HT-29 (cell line): Measurements from ENCODE around the gene EXOSC7. TPM values are rescaled to one million over a fixed set of nuclear protein-coding genes. Genes with fewer than 3 reads are reported as not detected.
"Not testable (repeated sequence)": the region's sequence is repeated elsewhere in the genome, so short reads cannot be mapped to it uniquely, and the experiment has no call there.

ENCODE experiments used
- DNase-seq: peaks from one replicate; pipeline ENCODE4 v3.0.0-alpha.2; 2015; ENCODE audit warnings: low spot score
- total RNA-seq: library from RNA; depleted of rRNA; stranded (reverse); fragments of >200 nt; shearing (Covaris generic); gene quantifications from 2 replicates; pipeline ENCODE4 v1.2.3, GENCODE V29; 2014; rRNA removed

EXOSC7 gene
- 35.2 and 45.8 TPM in 2 replicates for total RNA-seq

DNA sequence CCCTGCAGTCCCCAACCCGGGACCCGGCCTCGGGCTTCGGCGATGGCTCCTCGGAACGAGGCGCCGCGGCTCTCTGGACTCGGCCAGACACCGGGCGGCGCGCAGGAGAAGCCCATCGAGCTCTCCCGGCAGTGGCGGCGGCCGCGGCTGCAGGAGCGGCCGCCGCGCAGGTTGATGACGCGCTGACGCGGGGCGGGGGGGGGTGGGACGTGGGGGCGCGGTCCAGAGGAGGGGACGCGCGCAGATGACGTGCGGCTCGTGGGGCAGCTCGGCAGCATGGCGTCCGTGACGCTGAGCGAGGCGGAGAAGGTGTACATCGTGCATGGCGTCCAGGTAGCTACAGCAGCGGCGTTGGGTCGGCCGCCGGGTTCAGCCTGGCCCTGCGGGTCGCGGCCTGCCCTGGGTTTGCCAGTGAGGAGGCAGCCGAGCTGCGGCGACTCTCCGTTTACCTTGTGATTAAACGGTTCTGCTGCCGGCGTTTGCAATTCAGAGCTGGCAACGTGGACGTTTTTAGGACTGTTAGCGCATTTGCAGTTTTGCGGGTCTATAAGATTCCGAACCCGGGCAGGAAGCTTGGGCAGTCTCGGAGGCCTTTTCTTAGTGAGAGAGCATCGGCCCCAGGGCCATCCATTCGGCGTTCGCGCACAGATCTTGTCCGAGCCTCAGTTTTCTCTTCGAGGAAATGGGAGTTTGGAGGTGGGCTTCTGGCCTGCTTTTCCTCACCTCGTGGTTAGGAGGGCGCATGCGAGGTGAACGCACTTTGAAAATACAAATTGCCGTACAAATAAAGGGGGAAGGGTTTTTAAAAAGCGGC, at the start of gene EXOSC7, which contains the start of gene ZDHHC3:
EXOSC7 (plus strand) TSS at position 243 of the 814 bp plus-strand sequence; CDS start at position 277, 34 bp downstream.
ZDHHC3 (minus strand) TSS at position 173 of the 814 bp plus-strand sequence. CDS start 16,738 bp downstream, outside the sequence.
- DNase-seq = peak; percentile 69

DNA sequence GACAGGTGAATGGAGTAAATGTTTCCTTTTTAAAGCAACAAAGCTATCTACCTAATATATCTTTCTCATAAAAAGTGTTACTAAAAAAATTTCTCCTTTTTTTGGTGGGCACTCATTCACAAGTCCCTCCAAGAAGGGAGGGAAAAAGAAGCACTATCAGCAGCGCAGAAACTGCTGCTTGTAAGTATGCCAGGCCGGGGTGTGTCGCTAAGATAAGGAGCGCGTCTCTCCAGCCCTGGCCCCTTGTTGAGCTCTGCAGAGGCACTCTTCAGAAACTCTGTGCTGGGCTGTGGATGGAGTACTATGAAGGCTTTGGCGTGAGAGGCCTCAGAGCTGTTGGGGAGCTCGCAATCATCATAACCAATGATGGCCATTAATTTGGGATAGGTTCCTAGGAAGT, 49.1 kb upstream of the EXOSC7 start:
- no peak for DNase-seq

DNA sequence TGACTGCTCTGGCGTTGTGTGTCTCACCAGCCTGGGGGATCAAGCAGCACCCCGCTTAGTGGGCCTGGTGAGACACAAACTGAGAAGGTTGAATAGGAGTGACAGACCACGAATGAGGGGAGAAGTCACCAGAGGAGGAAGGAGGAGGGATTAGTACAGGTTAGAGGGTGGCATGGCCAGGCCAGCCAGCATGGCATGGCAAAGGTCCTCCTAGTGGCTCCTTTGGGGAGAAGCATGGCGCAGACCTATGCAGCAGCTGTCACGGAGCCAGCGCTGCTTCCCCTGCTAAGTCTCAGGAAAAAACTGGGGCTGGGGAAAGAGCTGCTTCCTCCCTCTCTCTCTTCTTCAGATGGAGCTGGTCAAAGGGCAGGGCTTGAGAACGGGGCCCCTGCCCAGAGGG, 48.7 kb upstream of the EXOSC7 start:
- no peak for DNase-seq

DNA sequence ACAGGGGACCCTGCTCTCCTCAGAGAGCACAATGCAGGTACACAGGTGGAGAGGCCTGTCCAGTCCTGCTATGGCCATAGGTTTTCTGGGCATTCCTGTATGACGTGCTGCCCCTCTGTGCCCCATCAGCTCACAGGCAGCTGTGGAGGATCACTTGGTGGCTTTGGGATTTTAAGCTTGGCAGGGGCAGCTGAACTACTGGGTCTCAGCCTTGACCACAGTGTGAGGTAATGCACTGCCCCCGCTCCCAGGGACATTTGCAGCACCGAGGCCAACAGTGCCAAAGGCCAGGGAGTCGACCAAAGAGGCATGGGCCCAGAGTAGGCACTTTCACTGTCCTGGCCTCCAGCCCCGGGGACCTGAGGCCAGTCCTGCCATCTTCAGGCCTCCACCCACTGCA, 46.3 kb upstream of the EXOSC7 start:
- no peak for DNase-seq

DNA sequence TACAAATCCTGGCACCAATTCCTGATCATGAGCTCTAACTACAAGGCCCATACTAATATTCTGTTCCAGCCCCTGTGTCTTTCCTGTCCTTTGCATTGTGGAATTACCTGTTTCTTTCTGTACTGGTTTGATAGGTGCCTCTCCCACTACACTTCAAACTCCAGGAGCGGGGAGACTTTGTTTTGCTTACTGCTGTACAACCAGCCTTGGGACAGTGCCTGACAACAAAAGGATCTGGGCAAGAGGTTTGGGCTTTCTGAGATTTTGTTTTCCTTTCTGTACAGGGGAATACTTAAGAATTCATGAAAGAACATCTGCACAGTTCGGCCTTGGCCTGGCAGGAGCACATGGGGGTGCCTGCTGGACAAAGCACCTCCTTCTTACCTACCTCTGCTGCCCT, 45.1 kb upstream of the EXOSC7 start:
- DNase-seq = no peak

DNA sequence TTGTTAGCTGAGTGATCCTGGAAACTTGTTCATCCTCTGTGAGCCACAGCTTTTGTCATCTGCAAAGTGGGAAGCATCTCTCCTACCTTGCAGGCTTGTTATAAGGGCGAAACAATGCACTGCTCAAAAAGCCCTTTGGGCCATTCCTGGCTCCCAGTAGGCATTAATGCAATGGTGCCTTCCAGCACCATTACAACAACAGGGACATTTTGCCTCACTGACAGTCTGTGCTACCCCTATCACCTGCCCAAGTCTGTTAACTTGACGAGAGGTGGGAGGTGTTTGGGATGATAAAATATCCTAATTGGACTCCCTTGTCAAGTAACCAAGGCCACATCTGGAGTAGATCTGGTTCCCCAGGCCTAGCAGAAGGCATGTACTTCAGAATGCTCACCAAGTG, 44.3 kb upstream of the EXOSC7 start:
- no peak for DNase-seq

DNA sequence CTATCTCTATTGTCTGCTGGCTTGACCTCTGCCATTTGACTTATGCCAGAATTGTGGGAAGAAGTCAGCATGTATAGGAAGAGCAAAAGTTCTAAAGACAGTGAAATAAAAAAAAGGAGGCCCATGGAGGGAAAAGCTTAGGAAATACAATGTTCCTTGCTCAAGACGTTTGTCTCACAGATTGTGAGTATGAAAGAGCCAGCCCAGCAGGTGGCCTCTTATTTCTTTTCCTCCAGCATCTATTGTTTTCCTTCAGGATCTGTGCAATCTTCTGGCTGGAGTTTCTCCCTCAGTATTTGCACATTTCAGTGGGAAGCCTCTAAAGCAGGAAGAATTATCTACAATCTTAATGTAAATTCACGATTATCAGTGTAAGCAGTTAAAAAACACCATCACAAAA, 43.8 kb upstream of the EXOSC7 start:
- DNase-seq = no peak

DNA sequence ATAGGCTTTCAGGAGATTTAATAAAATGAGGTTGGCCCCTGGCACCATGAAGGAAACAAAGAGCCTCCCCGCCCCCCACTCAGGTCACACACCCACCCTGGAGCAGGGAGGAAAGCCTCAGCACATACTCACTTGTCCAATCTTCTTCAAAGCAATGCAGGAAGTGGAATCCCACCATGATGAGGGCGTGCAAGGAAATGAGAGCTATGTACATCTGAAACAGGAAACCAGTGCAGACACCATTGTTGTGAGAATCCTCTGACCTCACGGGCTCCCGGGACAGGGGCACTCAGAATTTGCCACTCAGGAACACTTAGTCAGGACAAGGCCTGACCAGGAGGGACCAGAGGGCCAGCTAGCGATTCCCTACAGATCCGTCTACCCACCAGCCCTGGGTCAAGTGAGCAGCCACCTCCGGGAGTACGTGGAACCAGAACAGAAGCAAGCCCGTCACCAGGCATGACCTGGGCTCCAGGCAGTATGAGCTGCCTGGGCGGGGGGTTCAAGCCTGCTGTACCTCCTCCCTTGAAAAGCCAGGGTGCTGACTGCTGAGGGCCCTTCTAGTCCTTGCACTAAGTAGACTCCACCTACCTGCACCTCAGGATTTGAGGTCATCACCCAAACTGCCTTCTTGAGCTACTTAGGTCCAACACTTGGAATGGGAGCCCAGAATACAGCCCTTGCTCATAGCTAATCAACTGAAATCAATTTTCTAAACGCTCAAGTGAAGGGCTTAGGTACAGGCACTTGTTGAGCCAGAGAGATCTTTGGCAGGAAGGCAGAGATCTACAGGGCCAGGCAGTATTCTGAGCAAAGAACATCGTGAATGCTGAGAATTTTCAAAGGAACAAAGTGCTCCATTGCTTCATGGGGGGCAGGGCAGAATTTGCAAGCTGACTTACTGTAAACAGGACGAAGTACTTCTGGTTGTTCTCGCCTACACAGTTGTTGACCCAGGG, 42.8 kb upstream of the EXOSC7 start:
- no peak for DNase-seq

DNA sequence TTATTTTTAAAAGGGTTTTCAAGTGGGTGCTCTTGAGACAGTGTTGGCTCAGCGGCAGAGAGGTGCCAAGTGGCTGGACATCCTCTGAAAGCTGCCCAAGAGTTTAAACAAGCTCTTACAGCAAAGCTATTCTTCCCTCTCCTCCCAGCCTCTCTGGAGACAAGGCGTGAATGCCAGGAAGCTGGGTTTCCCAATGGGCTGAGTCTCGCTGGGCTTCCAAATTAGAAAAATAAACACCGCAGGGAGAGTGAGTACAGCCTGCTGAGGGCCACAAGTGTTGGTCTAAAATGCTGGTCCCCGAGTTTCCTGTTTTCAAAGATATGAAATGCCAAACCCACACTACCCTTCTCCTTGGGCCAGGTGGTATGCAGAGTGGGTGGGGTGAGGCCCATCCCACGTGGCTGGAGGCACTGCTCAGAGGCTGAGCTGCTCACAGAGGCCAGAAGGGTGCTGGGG, 36.4 kb upstream of the EXOSC7 start:
- no peak for DNase-seq

DNA sequence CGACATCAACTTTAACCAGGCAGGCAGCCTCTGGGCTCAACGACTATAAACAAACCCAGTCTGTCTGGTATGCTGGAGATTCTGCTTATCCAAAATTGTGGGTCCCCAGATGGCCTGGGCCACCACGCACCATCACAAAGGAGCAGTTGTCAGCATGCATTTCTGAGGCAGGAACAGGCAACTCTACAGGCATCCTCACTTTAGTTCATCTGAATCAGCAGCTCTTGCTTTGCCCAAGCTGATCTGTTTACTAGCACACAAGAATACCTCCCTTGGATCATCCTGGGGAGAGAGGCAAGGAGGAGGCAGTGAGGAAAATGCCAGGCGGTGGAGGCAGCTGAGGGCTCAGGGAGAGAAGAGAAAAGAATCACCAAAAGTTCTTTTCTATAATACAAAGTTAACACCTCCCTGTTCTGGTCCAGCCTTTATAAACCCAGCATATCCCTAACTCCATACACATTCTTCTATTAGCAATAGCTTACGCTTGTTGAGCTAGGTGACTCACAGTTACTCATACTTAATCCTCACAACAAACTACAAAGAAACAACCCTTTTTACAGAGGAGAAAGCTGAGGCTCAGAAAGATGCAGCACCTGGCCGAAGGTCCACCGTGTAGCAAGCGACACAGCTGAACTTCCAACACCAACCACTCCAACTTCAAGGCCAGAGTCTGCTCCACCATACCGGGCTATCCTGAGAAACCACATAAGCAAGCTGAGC, 33.7 kb upstream of the EXOSC7 start:
- DNase-seq = no peak

DNA sequence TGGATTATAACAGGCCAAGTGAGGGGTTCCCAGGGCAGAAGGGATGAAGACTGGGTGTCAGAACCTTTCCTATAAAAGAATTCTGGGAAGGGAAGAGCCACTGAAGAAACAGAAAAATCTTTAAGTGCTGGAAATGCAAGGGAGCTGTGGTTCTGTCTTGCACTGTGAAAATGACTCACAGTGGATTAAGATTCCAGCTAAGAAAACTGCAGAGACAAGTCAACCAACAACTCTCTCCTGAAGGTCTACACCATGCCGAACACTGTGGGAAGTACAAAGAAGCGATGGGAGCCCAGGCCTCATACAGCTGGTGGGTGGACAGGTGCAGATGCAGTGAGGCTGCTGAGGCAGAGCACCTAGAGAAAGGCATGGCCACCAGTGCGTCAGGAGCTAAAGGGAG, 27.8 kb upstream of the EXOSC7 start:
- DNase-seq = no peak

DNA sequence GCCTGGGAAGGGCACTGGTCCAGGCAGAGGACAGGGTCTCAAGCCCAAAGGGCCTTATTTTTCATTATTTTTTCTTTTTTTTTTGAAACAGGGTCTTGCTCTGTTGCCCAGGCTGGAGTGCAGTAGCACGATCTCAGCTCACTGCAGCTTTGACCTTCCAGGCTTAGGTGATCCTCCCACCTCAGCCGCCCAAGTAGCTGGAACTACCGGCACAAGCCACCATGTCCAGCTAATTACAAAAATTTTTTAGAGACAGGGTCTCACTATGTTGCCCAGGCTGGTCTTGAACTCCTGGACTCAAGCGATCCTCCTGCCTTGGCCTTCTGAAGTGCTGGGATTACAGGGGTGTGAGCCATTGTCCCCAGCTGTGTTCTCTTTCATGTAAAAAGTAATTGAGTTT, 26.3 kb upstream of the EXOSC7 start:
- DNase-seq = not testable (repeated sequence)

DNA sequence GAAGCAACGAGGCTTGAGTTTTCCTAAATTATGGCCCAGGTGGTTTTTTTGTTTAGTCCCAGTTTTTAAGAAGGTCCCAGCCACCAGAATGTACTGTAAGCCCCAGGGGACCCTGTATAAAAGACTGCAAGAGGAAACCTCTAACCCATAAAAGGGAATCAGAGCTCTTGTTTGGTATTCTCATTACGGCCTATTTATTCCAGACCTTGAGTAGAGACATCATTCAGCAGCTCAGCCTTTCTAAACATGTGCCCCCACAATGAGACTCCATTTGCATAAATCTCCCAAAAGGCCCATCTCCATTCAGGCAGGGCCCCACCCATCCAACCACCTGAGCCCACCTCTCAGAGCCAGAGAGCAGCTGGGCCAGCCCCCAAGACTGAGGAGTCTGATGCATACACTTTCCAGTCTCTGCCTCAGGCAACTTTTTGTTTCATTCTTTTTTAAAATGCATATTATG, 25.7 kb upstream of the EXOSC7 start:
- no peak for DNase-seq

DNA sequence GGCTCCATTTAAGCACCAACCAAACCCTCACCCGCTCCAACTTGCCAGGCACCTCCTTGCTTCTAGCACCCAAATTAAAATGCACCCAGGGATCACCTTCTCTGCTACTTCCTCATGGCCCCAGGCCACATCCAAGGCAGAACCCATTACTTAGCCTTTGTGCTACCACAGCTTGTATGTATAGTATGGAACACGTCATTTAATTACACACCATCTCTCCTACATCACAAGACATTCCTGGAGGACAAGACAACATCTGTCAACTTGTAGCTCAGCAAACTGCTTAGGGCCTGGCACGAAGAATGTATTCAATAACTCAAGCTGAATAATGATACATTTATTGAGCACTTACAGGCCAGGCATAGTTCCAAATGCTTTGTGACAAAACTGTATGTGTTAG, 23.4 kb upstream of the EXOSC7 start:
- no peak for DNase-seq

DNA sequence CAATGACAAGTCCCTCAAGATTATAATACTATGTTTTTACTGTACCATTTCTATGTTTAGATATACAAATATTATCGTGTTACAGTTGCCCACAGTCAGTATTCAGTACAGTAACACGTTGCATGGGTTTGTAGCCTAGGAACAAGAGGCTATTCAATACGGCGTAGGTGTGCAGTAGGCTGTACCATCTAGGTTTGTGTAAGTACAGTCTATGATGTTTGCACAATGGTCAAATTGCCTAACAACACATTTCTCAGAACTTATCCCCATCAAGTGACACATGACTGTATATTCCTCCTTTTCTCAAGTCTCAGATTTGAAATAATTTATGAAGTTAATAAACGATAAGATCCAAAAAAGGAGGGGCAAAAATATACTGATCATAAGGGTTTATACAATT, 21.7 kb upstream of the EXOSC7 start:
- DNase-seq = no peak

DNA sequence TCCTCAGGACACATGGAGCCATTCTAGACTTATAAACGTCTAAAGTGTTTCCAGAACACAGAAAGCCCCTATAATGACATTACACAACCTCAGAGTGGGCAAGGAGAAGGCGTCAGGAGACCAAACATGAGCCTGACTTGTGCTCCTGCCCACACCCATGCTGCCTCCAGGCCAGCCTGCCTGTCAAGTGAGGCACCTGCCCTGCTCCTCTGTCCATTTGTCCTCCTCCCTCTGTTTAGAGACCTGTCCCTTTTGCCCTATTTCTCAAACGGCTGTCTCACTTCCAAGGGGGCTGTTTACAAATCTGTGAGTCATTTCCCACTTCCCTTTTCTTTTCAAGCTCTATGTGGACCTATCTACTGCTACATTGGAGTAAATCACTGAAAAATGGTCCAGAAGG, 21.1 kb upstream of the EXOSC7 start:
- DNase-seq = peak; percentile 52

DNA sequence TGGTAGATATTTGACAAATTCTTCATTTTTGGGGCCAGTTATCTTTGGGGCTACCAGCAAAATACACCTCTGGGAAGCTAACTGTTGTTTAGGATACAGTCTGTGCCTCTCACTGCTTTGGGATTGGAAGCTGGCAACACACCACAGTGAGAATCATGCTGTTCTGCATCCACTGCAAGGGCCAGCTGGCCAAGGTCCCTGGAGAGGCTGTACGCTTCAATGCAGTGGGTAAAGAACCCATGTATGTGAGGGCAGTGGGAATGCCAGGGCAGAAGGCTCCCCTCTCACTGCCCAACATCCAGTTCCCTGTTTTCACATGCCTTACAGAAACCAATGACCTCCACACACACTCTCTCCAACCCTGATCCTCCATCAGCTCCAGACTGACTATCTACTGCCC, 20.1 kb upstream of the EXOSC7 start:
- no peak for DNase-seq

DNA sequence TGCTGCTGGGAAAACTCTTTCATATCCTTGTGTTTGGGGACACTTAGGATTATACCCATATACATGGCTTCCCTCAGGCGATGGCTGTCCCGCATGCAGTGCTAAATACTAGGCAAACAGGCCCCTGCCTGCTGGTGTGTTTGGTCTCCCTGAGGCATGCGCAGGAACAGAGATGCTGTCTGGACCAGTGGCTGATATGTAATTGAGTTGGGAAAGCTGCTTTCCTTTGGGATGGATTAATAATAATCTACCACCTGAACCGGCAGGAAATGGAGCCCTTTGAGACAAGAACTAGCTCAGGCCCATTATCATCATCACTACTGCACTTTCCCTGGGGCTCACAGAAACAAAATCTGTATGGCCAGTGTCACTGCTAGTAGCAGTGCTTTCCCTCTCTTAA, 18.1 kb upstream of the EXOSC7 start:
- DNase-seq = no peak

DNA sequence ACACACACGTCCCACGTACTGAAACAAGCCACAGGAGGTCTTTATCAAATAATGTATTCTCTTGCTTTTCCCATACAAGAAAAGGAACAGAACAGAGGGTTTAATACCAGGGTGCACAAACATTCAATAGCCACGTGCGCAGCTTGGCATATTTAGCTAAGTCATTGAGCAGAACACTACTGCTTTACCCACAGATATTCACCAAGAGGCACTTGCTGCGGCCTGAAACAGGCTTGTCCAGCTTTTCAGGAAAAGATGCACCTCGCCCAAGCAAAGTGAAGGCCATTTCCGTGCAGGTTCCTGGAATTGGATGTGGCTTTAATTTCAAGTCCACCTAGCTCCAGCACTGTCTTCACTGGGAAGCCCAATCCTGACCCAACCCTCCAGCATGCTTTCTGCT, 17.7 kb upstream of the EXOSC7 start:
- no peak for DNase-seq

DNA sequence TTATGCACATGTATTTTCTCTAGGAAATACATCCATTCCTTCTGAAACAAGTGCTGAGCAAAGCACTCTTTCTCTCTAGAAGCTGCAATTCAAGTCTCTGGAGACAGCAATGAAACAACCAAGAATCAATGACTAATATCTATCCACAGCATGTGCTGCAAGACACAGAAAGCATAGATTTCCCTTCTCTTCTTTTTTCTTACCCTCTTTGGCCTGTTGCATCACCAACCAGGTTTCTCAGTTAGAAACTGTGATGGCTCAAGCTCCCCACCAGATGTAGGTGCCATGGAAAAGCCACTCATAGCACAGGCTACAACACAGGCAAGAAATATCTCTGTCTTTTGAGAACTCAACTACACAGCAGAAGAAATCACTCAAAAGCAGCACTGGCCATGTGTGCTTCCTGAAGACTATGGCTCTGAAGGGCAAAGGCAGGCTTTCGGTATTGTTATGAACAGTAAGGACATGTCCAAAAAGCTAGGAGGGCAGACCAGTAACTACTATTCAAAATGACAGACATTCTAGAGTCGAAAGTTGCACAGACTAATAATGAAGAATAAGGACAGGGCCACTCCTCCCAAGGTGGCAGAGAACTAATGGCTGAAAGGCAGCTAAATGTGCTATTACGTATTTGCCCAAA, 15.5 kb upstream of the EXOSC7 start:
- no peak for DNase-seq

DNA sequence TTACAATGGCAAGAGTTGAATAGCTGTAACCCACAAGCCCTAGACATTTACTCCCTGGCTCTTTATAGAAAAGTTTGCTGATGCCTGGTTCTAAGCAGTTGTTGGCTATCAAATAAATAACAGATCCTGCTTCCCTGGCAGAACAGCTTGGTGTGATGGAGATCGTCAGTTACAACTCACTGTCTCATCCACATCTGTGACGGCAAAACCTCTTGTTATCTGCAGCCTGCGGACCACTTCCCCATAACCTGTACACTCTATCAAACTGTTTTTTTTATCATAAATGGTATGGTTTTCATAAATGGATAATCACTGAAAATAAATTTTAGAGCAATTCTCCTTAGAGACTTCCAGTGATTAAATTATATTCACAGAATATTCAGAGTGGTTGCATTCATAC, 14.2 kb upstream of the EXOSC7 start:
- no peak for DNase-seq
